Measurements from ENCODE around the gene PPM1E.

DNA sequence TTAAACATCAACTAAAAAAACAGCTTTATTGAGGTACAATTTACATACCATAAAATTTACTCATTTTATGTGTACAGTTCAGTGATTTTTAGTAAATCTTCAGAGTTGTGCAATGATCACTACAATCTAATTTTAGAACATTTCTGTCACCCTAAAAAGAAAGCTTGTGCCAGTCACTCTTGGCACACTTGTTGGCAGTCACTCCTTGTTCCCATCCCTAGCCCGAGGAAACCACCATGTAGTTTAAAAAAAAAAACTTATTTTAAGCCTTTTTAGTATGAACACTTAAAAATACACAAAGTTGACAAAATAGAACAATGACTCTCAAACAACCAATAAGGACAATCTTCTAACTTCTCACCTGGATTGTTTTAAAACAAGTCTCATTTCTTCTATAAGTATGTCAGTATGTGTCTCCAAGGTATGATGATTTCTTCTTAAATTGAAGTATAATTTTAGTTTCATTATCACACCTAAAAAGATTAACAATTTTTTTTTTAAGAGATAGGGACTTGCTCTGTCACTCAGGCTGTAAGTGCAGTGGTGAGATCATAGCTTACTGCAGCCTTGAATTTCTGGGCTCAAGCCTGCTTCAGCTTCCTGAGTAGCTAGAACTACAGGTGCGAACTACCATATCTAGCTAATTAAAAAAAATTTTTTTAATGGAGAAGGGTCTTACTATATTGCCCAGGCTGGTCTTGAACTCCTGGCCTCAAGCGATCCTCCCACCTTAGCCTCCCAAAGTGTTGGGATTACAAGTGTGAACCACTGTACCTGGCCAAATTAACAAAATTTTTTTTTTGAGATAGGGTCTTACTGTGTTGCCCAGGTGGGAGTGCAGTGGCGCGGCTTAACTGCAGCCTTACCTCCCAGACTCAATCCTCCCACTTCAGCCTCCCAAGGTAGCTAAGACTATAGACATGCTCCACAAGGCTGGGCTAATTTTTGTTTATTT is 53.2 kb downstream of the PPM1E start:
- TF ChIP-seq POLR2A (IDR thresholded peaks at IDR 0.05; ENCODE audit: low read length) (no peak), HOXA7 (CRISPR knock-in tag; IDR thresholded peaks at IDR 0.05) (no peak)

All from A549 (cell line).